GM18517 (cell line): ENCODE measurements around the gene DIP2C.
"Not testable (repeated sequence)": the region's sequence is repeated elsewhere in the genome, so short reads cannot be mapped to it uniquely, and the experiment has no call there.

Experiments
- ATAC-seq: cut with Tn5 transposase; IDR thresholded peaks from one replicate; pipeline ENCODE4 v1.9.1; 2021; ENCODE audit warnings: mild to moderate bottlenecking, moderate library complexity; ENCODE audit not compliant: unreplicated experiment

Gene DIP2C

DNA sequence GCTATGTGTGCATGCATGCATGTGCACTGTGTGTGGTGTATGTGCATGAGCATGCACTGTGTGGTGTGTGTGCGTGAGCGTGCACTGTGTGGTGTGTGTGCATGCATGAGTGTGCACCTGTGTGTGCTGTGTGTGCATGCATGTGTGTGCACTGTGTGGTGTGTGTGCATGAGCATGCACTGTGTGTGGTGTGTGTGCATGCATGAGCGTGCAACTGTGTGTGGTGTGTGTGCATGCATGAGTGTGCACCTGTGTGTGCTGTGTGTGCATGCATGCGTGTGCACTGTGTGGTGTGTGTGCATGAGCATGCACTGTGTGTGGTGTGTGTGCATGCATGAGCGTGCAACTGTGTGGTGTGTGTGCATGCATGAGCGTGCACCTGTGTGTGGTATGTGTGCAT, 10.7 kb upstream of the DIP2C start:
- ATAC-seq, result not testable (repeated sequence)

DNA sequence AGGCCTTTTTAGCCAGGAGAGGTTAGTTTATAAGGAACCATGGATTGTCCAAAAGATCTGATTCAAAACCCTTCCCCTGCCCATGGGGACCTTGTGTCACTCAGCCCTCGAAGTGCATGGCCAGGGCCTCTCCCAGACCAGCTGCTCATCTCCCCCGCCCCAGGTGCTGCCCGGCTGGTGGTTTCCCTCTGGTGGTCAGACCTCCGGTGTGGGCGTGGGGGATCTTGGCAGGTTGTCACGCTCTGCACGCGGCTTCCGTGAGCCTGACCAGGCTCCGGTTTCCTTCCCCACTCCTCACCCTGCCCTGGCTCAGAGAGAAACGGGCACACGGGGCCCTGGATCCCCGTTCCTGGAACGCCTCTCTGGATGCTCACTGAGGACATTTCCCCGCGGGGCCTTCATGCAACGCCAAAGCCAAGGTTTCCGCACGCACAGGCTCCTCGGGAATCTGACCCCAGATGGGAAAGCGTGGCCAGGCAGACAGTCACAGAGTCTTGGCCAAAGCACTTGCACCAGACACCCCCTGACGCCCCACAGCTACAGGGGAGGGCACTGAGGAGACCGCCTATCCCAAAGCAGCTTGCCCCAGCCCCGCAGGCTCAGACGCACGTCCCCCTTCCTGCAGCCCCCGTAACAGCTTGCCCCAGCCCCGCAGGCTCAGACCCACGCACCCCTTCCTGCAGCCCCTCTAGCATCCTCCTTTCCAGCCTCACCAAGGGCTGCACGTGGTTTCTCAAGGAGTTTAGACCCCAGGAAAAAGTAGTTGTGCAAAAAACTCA, 7.8 kb upstream of the DIP2C start:
- no peak for ATAC-seq

DNA sequence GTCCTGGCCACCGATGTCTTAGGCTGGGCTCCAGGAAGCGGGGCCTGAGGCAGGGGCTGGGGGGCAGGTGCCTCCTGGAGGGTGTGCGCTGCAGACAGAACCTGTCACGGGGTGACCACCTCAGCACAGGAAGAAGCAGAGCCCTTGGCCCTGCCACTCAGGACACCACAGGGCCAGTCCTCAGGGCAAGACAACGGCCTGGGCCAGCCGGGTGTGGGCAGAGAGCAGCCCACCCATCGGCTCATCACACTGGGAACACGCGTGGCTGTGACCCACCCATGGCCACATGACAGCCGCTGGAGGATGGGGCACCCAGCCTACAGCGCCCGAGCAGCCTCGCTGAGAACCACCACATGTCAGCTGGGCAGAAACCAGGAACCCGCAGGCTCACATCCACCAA, 5.9 kb upstream of the DIP2C start:
- no peak for ATAC-seq

DNA sequence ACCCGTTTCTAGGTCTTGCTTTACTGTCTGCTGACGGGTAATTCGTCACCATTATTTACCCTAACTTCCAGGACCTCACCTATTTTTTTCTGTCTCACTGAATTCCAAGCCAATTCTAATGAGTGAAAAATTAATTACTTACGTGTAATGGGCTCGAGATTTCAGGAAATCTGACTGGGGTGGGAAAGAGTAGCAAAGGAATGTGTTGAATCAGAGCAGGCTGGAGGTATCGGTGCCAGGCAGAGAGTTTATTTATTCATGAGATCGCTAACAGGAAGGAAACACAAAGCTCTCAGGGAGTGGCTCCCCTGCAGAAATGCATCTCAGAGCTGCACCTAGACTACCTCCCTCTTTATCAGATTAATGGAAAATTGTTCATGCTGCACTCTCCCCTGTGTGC, 4.0 kb upstream of the DIP2C start:
- ATAC-seq, result no peak

DNA sequence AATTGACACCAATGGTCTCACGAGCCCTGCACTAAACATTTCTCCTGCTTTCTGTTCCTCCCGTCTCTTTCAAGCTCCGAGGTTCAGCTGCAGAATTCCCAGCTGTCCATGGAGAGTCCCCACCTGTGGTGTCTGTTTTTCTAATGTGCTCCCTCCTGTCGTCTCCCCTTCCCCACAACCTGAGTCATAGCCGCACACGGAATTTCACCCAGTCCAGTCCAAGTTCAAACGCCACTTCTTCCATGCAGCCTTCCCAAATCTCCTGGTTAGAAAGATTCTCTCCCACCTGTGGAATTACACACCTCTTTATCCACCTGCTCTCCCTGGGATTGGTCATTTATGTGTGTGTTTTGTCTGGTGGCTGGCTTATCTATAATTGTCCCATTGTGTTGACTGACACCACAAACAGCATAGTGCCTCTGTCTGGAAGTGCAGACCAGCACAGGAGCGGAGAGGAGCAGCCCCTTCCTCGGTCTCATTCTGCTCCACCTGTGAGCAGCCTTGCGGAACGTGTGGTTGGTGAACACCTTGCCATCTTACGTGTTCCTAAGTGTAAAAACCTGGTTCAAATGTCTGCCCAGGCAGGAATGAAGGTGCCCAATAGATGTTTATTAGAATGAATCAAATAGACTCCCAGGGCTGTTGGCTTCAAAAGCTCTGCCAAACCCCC, 3.3 kb upstream of the DIP2C start:
- no peak for ATAC-seq

DNA sequence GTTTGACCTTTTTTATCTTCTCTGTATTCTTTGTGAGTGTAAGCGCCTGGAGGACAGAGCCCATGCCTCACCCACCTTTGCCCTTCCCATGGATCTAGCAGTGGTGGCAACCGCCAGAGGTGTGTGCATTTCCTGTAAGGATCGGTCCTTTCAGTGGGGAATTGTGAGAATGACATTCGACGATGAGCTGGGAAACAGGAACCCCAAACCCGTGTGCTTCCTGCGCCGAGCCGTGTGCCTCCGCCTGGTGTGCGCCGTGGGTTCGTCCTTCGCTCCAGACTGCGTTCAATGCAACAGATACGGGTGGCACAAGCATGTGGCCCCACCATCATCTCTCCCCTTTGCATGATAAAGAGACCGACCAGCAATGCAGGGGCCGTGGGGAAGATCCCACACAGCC, 1.7 kb upstream of the DIP2C start:
- no peak for ATAC-seq

DNA sequence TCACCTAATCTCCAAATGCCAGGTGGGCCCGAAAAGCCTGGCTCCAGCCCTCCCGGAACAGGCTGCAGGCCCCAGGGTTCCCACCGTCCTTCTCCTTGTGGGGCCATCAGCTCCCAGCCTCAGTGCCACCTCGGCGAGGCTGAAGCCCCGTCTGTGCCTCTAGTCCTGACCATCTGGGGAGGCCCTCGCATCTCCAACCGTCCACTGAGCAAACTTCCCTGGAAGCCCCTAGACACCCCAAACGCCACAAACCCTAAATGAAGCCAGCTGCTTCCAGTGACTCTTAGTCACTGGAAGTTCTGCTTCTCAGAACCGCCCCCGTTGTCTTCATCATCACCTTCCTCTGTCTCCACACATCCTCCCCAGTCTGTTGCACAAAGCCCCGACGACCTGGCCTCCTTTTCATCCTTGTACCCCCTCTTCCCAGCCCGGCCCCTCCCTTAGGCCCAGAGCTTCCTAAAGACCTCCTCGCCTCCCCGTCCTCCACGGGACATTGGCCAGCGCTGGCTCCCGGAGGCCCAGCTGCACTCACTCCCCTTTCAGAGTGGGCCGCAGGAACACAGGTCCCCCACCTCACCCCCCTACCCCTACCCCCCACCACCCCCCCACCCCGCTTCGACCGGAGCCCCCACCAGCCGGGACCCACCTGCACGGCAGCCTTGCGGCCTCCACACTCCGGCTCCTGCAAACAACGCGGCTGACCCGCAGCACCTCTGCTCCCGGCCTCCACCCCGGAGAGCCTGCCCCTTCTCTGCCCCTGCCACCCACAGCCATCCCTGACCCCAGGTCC, 1.1 kb upstream of the DIP2C start:
- no peak for ATAC-seq

DNA sequence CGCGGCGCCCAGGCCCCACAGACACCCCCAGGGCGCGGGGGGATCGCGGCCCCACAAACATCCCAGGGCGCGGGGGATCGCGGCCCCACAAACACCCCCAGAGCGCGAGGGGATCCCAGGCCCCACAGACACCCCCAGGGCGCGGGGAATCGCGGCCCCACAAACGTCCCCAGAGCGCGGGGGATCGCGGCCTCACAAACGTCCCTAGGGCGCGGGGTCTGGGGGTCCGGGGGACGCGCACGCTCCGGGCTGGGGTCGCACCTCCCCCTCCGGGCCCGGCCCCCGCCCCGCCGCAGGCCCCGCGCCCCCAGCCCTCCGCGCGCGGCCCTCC, 382 bp downstream of the DIP2C start:
- ATAC-seq, result no peak

DNA sequence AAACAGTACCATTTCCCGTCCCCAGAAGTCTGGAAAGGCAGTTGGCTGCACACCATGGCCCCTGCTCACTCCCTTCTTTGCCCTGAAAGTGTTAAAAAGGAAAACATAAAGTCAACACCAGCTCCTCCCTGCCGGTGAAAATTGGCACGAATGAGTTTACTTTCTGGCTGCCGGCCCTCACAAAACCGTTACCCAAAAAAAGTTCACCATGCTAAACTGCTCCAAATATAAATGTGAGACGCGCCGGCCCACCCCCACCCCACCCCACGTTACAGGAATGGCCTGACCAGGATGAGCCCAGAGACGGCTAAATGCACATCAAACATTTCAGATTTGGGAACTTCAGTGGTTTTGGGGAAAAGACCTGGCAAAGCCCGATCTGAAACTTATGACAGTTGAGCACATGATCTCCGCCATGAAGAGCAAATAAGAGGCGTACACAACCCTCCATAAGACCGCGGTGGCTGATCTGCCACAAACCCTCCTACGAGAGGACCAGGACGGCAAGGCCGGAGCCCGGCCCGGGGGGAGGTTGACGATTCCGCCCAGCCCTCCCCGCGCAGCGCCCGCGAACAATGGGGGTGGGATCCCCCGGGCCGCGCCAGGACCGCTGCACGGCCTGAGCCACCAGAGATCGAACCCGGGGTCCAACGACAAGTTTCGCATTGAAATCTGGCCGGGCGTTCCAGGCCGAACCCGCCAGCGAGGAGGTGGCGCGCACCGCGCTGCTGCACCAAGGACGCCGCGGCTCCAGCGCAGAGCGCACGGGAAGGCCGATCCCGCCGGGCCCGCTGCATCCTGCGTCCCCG, 952 bp downstream of the DIP2C start:
- ATAC-seq, result no peak

DNA sequence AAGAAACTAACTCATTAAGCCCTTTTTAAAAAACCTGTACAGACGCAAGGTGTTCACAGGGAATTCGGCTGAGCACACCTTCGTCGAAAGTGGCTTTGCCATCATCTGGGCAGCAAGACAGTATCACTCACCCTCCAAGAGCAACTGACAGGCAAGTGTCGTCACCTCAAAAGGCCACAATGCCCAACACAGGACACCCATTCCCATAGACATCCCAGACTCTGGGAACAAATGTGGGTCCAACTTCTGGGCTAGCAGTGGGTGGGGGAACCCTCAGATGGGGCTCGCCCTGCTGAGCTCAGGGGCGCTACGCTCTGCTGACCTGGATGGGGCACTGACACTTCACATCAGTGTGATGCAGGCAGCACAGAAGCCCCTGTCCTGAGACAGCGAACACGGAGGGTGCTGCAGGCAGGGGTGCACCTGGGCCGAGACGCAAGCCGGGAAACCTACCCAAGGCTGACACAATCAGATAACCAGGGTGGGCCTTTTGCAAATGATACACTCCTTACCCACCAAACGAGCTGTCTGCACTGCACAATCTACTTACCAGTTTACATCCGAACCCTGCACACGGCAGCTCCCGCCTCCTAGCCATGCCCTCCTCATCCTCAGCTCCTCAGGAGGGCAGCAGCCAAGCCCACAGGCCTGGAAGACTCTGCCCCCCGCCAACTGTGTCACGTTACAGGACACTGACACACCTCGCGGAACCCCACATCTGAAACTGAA, 1.7 kb downstream of the DIP2C start:
- ATAC-seq, result no peak

DNA sequence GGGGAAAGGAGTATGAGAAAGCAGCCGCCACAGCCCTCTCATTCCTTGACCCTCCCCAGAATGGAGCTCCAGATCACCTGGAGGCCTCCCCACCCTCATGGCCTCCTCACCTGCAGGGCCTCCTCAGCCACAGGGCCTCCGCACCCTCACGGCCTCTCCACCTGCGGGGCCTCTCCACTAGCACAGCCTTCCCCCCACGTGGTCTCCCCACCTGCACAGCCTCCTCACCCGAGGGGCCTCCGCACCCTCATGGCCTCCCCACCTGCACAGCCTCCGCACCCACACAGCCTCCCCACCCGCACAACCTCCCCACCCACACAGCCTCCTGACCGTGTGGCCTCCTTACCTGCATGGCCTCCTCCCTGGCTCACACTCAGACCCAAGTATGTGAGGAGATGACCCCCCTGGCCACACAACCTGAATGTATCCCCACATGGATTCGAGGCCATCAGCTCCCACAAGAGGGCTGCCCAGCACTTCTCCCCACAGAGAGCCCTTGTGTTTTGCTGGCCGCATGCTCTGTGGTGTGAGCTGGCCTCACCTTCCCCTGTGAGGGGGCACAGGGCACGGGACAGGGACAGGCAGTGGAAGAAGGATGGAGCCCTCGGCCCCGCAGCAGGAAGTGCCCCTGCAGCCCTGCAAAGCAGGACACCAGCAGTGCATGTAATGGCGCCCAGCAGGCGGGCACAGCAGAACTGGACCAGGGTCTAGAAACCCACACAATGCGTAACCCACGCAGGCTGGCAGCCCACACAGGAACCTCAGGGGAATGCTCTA, 3.1 kb downstream of the DIP2C start:
- no peak for ATAC-seq

DNA sequence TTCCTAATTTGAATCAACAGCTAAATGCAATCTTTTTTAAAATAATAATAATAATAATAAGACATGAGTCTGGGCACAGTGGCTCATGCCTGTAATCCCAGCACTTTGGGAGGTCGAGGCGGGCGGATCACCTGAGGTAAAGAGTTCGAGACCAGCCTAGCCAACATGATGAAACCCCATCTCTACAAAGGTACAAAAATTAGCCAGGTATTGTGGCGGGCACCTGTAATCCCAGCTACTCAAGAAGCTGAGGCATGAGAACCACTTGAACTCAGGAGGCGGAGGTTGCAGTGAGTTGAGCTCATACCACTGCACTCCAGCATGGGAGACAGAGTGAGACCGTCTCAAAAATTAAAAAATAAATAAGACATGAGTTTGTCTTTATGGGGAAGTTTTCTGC, 3.9 kb downstream of the DIP2C start:
- ATAC-seq, result no peak

DNA sequence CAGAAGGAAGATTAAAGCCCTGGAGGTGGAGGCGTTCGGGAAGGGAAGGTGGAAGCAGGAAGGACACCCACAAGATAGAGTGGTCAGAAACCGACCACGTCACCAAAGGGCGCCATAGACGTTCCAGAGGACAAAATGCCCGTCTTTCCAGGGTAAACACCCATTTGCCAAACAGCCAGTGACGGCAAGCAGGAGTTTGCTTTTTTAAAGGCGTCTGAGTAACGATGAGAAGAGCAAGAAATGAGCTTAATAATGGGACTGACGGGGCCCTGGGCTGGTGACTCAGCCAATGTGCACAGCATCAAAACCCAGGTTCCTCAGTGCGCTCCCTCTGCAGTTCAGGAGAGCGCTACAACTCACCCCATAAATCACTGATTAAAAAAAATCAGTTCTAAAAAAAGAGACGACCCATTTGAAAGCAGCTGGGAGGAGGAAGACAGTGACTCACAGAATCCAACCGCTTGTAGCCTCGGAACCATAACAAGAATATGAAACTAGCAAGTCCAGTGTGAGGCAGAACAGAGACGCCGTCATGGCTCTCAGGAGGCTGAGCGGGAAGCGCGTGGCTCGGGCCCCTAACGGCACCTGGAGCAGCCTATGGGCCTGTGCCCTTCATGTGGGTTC, 5.9 kb downstream of the DIP2C start:
- ATAC-seq, result no peak

DNA sequence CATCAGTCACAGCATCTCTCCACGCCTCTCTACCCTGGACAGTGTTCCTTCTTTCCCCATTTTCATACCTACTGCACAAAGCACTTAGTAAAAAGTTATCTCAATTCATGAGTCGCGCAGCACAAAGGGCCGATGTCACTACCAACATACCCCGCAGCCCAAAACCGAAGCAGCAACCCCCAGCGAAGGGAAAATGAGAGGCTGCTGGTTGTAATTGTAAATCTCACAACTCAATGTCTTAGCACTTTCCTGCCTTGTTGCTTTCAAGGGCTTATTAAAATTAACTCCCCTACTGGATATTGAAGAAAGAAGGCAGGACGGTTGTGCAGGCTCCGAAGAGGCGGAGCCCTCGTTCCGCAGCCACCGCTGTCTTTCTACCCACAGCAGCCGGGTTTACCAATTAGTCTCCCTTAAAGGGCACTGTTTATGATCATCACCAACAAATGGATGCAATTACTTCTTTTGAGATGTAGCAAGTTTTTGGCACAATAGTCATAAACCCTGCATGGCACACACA, 6.5 kb downstream of the DIP2C start:
- no peak for ATAC-seq

DNA sequence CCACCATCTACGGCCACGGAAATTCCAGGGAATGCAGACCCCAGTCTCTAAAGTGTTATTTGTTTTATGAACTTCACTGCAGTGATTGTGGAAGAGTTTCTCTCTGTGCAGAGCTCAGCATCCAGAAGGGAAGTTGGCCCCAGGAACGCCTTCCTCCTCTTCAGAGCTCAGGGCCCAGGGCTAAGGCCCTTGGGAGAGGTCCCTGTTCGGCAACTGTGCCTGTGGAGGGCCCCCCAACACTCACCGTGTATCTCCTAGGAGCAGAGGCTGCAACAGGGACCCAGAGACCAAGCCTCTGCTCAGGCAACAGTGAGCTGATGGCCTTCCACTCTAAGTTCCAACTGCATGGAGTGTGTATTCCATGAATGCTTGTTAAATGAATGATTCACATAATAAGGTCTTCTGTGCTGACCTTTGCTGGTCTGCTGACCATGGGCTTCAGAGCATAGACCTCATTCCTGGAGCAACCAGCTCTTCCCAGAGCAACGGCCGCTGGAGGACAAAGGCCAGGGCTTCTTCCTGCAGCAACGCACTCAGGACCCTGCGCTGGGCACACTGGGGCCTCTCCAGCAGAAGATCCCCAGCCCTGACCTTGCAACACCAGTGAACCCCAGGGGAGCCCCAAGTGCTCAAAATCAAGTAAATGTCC, 7.7 kb downstream of the DIP2C start:
- ATAC-seq, result no peak

DNA sequence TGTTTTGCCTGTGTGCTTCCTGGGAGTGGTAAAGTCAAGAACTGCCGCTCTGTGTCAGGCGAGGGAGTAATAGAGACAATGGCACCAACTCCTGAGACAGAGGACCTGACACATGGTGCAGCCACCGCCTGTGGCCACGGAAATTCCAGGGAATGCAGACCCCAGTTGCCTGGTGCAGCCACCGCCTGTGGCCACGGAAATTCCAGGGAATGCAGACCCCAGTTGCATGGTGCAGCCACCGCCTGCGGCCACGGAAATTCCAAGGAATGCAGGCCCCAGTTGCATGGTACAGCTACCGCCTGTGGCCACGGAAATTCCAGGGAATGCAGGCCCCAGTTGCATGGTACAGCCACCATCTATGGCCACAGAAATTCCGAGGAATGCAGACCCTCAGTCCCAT, 8.7 kb downstream of the DIP2C start:
- ATAC-seq, result no peak

DNA sequence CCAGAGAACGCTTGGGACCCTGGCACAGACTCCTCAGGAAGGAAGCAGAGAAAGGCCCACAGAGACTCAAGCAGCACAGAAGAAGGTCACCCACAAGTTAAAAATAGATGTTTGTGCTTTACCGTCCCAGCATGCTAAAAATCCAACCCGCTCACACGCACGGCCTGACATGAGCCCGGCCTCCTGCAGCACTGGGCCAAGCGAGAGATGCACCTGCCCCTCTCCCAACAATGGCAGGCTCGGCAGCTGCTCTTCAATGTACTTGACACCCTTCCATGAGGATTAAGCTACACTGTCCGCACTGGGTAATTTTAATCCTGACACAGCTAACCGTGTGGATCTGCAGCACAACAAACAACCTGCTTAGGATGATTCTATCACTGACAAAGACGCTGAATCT, 9.3 kb downstream of the DIP2C start:
- ATAC-seq, result no peak

DNA sequence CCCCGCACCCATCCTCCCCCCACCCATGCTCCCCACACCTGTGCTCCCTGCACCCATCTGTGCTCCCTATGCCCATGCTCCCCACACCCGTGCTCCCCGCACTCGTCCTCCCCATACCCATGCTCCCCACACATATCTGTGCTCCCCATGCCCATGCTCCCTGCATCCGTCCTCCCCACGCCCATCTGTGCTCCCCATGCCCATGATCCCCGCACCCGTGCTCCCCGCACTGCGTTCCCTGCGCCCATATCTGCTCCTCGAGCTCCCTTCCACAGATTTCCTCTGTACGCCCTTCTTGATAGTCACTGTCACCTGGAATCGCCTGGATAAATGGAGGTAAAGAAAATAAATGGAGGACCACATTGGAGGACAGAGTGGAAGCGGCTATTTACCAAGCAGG, 9.9 kb downstream of the DIP2C start:
- ATAC-seq, result no peak

DNA sequence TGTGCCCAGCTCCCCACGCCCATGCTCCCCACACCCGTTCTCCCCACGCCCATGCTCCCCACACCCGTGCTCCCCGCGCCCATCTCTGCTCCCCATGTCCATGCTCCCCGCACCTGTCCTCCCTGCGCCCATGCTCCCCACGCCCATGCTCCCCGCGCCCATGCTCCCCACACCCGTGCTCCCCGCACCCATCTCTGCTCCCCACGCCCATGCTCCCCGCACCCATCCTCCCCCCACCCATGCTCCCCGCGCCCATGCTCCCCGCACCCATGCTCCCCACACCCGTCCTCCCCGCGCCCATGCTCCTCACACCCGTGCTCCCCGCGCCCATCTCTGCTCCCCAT, 10.8 kb downstream of the DIP2C start:
- not testable (repeated sequence) for ATAC-seq
